ENCODE results near the gene FAM120AOS. TPM values are rescaled to one million over a fixed set of nuclear protein-coding genes. Genes with fewer than 3 reads are reported as not detected.

Gene FAM120AOS
- total and polyA plus RNA-seq, 2 experiments from 2014 or later = 56.0 to 62.4 TPM

DNA sequence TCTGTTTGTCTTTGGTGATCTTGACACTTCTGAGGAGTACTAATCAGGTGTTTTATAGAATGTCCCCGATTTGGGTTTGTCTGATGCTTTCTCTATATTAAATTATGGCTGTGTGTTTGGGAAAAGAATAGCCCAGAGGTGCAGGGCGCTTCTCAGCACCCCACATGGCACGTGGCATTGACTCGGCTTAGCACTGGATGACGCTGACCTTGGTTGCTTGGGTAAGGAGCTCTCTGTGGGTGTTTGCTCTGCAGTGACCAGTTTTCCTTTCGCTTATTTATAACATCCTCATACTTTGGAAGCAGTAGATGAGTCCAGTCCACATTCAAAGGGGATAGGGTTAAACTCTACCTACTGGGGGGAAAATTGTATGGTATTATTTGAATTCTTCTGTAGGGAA lies 12.5 kb upstream of the FAM120AOS start:
- no peaks in the 10 kb centered on the region for H3K9me3 ChIP-seq (ENCODE audit: low read depth)
- no peaks in the 10 kb centered on the region for H3K27me3 ChIP-seq
- H3K79me2 ChIP-seq = peaks cover 98% of the 10 kb centered on the region
- H3K4me1 ChIP-seq (ENCODE audit: insufficient read depth) = peaks cover 33% of the 10 kb centered on the region
- no peak overlapping the region for H2AFZ ChIP-seq
- TF ChIP-seq, protein P1, sequence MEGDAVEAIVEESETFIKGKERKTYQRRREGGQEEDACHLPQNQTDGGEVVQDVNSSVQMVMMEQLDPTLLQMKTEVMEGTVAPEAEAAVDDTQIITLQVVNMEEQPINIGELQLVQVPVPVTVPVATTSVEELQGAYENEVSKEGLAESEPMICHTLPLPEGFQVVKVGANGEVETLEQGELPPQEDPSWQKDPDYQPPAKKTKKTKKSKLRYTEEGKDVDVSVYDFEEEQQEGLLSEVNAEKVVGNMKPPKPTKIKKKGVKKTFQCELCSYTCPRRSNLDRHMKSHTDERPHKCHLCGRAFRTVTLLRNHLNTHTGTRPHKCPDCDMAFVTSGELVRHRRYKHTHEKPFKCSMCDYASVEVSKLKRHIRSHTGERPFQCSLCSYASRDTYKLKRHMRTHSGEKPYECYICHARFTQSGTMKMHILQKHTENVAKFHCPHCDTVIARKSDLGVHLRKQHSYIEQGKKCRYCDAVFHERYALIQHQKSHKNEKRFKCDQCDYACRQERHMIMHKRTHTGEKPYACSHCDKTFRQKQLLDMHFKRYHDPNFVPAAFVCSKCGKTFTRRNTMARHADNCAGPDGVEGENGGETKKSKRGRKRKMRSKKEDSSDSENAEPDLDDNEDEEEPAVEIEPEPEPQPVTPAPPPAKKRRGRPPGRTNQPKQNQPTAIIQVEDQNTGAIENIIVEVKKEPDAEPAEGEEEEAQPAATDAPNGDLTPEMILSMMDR (IDR thresholded peaks at IDR 0.05; ENCODE audit: poor library complexity) = no peak
- TF ChIP-seq EZH2phosphoT487 (IDR thresholded peaks at IDR 0.05; ENCODE audit: low read depth, severe bottlenecking, unreplicated experiment) (no peak), EZH2 (IDR thresholded peaks at IDR 0.05; ENCODE audit: borderline replicate concordance) (no peak)
- 94% methylated on average over 6 of the region's 6 CpGs for WGBS (ENCODE audit: low lambda C conversion rate, missing lambda C conversion rate)
- H3K4me3 ChIP-seq = no peak overlapping the region
- H3K36me3 ChIP-seq (replicated peaks; ENCODE audit: insufficient read depth, low read depth) = no peaks in the 10 kb centered on the region
- no peaks in the 10 kb centered on the region for H3K9me2 ChIP-seq (replicated peaks; ENCODE audit: insufficient read depth)
- DNase-seq (ENCODE audit: low spot score) = no peak
- no peak overlapping the region for H3K4me2 ChIP-seq
- no peak overlapping the region for H3K27ac ChIP-seq
- peaks cover 52% of the 10 kb centered on the region for H4K20me1 ChIP-seq (ENCODE audit: insufficient read depth, poor library complexity, severe bottlenecking)

DNA sequence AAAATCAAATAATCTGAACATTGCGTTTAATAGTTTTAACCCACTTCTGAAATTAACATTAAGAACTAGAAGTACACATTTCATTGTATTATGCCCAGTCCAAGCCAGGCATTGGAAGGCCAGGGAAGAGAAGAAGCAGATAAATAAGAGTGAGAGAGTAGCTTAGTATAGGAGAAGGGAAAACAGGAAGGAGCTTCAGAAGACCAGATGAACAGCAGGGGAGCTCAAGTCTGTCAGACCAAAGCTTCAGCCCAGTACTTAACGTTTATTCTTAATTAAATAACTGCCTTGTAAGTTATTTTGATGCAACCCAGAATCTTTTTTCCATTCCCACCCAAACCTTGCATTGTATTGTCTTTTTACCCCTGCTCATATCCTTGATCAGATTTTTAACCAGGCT lies 11.5 kb upstream of the FAM120AOS start:
- Histone ChIP-seq H3K9me2 (replicated peaks; ENCODE audit: insufficient read depth) (no peaks in the 10 kb centered on the region), H2AFZ (no peak overlapping the region), H3K9me3 (ENCODE audit: low read depth) (no peaks in the 10 kb centered on the region), H3K4me3 (no peak overlapping the region), H3K4me1 (ENCODE audit: insufficient read depth) (peaks cover 30% of the 10 kb centered on the region), H3K36me3 (replicated peaks; ENCODE audit: insufficient read depth, low read depth) (no peaks in the 10 kb centered on the region), H3K27me3 (no peaks in the 10 kb centered on the region), H4K20me1 (ENCODE audit: insufficient read depth, poor library complexity, severe bottlenecking) (peaks cover 46% of the 10 kb centered on the region), H3K27ac (no peak overlapping the region), H3K79me2 (peaks cover 98% of the 10 kb centered on the region), H3K4me2 (peak overlapping the region; percentile 14)
- DNase-seq (ENCODE audit: low spot score) = no peak
- TF ChIP-seq, protein P1 (IDR thresholded peaks at IDR 0.05; ENCODE audit: poor library complexity) = no peak
- no peak for TF ChIP-seq EZH2phosphoT487 (IDR thresholded peaks at IDR 0.05; ENCODE audit: low read depth, severe bottlenecking, unreplicated experiment)
- TF ChIP-seq EZH2 (IDR thresholded peaks at IDR 0.05; ENCODE audit: borderline replicate concordance) = no peak
- WGBS (ENCODE audit: low lambda C conversion rate, missing lambda C conversion rate) = 43% methylated on average over 2 of the region's 2 CpGs

DNA sequence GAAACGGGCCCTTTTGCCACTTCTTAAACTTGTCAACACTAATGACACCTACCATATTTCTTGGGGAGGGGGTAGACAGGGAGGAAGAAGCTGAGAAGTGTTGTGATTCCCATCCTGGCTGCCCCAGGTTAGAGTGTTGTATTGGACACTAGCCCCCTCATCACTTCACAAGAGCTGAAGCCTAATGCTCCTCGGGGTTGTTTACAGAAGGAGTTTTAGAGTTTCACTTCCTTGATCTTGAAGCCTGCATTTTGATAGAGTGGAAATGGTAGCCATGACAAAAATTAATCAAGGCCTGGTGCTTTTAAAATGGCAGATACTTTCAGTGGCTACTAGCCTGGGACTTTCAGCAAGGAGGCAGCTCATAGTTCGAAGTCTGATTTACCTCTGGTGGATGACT lies 11.0 kb upstream of the FAM120AOS start:
- TF ChIP-seq EZH2phosphoT487 (IDR thresholded peaks at IDR 0.05; ENCODE audit: low read depth, severe bottlenecking, unreplicated experiment) = no peak
- TF ChIP-seq EZH2 (IDR thresholded peaks at IDR 0.05; ENCODE audit: borderline replicate concordance) = no peak
- TF ChIP-seq, protein P1 (IDR thresholded peaks at IDR 0.05; ENCODE audit: poor library complexity) = no peak
- H3K4me2 ChIP-seq = peak overlapping the region; percentile 14
- peaks cover 98% of the 10 kb centered on the region for H3K79me2 ChIP-seq
- WGBS (ENCODE audit: low lambda C conversion rate, missing lambda C conversion rate) = 65% methylated on average over 3 of the region's 3 CpGs
- DNase-seq (ENCODE audit: low spot score) = no peak
- no peaks in the 10 kb centered on the region for H3K27me3 ChIP-seq
- H3K9me2 ChIP-seq (replicated peaks; ENCODE audit: insufficient read depth) = no peaks in the 10 kb centered on the region
- H3K9me3 ChIP-seq (ENCODE audit: low read depth) = no peaks in the 10 kb centered on the region
- H3K4me1 ChIP-seq (ENCODE audit: insufficient read depth) = peaks cover 26% of the 10 kb centered on the region
- H3K36me3 ChIP-seq (replicated peaks; ENCODE audit: insufficient read depth, low read depth) = no peaks in the 10 kb centered on the region
- H3K4me3 ChIP-seq = no peak overlapping the region
- peaks cover 41% of the 10 kb centered on the region for H4K20me1 ChIP-seq (ENCODE audit: insufficient read depth, poor library complexity, severe bottlenecking)
- no peak overlapping the region for H3K27ac ChIP-seq
- H2AFZ ChIP-seq = no peak overlapping the region
